B cell (primary cell): ENCODE results near the gene CTDSP2. TPM values are rescaled to one million over a fixed set of nuclear protein-coding genes. Genes with fewer than 3 reads are reported as not detected.

Experiments used
- ATAC-seq: fragments of 200-7000 bp; cut with Tn5 transposase; one replicate; pipeline ENCODE4 v1.10.0; 2021; ENCODE audit warnings: low read depth, mild to moderate bottlenecking, moderate number of reproducible peaks, moderate library complexity
- CTCF ChIA-PET: fragments of 350-600 bp; sonication (Branson Sonifier 250); formaldehyde crosslinking; loops from one replicate; lab custom pipeline; 2021; ENCODE audit warnings: antibody characterized with exemption, inconsistent platforms; lab: Charles Lee
- POLR2A ChIA-PET: fragments of 350-600 bp; sonication (Branson Sonifier 250); formaldehyde crosslinking; loops from one replicate; lab custom pipeline; 2021; ENCODE audit warnings: antibody characterized with exemption; lab: Charles Lee
- DNase-seq: peaks from one replicate; pipeline ENCODE4 v3.0.0; 2013
- H2AFZ ChIP-seq: 2 replicates; pipeline ENCODE4 v1.6.1; 2012; ENCODE audit warnings: mild to moderate bottlenecking, low read depth, low read length; ENCODE audit not compliant: insufficient read depth, poor library complexity, severe bottlenecking
- H3K27ac ChIP-seq, 2 donors: 1 replicate in 1 of 2; 2 replicates in 1 of 2; pipeline ENCODE4 v1.5.1; 2012 to 2013; ENCODE audit warnings: low read length in 2 of 2, mild to moderate bottlenecking in 2 of 2, moderate library complexity in 1 of 2
- H3K27me3 ChIP-seq, 4 experiments: fragments of 200-600 bp in 1 of 4; sonication (generic) in 1 of 4; replicated peaks in 1 of 4; 1 replicate in 2 of 4; 2 replicates in 2 of 4; pipeline versions ENCODE4 v1.6.1 to v1.7.0; 2013 to 2016; ENCODE audit warnings: low read length in 3 of 4, mild to moderate bottlenecking in 2 of 4, mixed read lengths in 1 of 4, moderate library complexity in 1 of 4; ENCODE audit not compliant: insufficient read depth in 4 of 4, control insufficient read depth in 3 of 4; ENCODE audit errors: control extremely low read depth in 1 of 4
- H3K36me3 ChIP-seq, 2 experiments: replicated peaks in 1 of 2; 1 replicate in 1 of 2; 2 replicates in 1 of 2; pipeline versions ENCODE4 v1.6.1 to v1.7.1; 2013; ENCODE audit warnings: low read length in 1 of 2; ENCODE audit not compliant: insufficient read depth in 2 of 2, control insufficient read depth in 1 of 2; ENCODE audit errors: control extremely low read depth in 1 of 2, extremely low read depth in 1 of 2
- H3K4me1 ChIP-seq, 2 donors: fragments of 200-600 bp in 1 of 2; sonication (generic) in 1 of 2; 1 replicate in 1 of 2; 2 replicates in 1 of 2; pipeline versions ENCODE4 v1.5.1 to v1.6.1; 2013 to 2017; ENCODE audit warnings: low read length in 2 of 2; ENCODE audit not compliant: control insufficient read depth in 2 of 2, insufficient read depth in 2 of 2
- H3K4me2 ChIP-seq: replicated peaks from 2 replicates; pipeline ENCODE3; 2012; ENCODE audit warnings: mild to moderate bottlenecking, low read depth, low read length; ENCODE audit not compliant: poor library complexity, severe bottlenecking
- H3K4me3 ChIP-seq, 5 experiments: fragments of 200-600 bp in 1 of 5; sonication (generic) in 1 of 5; 1 replicate in 3 of 5; 2 replicates in 2 of 5; pipeline versions ENCODE4 v1.5.1 to v1.7.0; 2011 to 2016; ENCODE audit warnings: low read length in 4 of 5, mild to moderate bottlenecking in 4 of 5, low read depth in 2 of 5, control low read depth in 1 of 5, moderate library complexity in 1 of 5; ENCODE audit not compliant: insufficient read depth in 1 of 5; ENCODE audit errors: control extremely low read depth in 1 of 5, extremely low read depth in 1 of 5
- H3K79me2 ChIP-seq: fragments of 200-600 bp; sonication (generic); one replicate; pipeline ENCODE4 v1.6.0; 2016; ENCODE audit warnings: low read length; ENCODE audit not compliant: control insufficient read depth, insufficient read depth
- H3K9ac ChIP-seq: fragments of 200-600 bp; sonication (generic); 2 replicates; pipeline ENCODE4 v1.6.1; 2017; ENCODE audit warnings: mild to moderate bottlenecking, low read length, moderate library complexity
- H3K9me3 ChIP-seq, 3 donors: one replicate each; pipeline versions ENCODE4 v1.6.1 to v1.7.1; 2013; ENCODE audit warnings: low read length in 2 of 3; ENCODE audit not compliant: control insufficient read depth in 2 of 3, insufficient read depth in 1 of 3; ENCODE audit errors: control extremely low read depth in 1 of 3
- H4K20me1 ChIP-seq: 2 replicates; pipeline ENCODE4 v1.6.0; 2012; ENCODE audit warnings: mild to moderate bottlenecking, low read length; ENCODE audit not compliant: insufficient read depth, control insufficient read depth, poor library complexity, severe bottlenecking
- H3K27ac Mint-ChIP-seq: one replicate; pipeline ENCODE4 v1.8.0; 2021; ENCODE audit warnings: mixed read lengths
- H3K27me3 Mint-ChIP-seq: one replicate; pipeline ENCODE4 v1.8.0; 2021; ENCODE audit warnings: mixed read lengths
- H3K4me1 Mint-ChIP-seq: one replicate; pipeline ENCODE4 v1.8.0; 2021; ENCODE audit warnings: mixed read lengths
- H3K4me3 Mint-ChIP-seq: one replicate; pipeline ENCODE4 v1.8.0; 2021; ENCODE audit warnings: mixed read lengths
- H3K9me3 Mint-ChIP-seq: one replicate; pipeline ENCODE4 v1.8.0; 2022; ENCODE audit warnings: mixed read lengths; ENCODE audit not compliant: insufficient read depth
- EZH2 ChIP-seq: IDR thresholded peaks from 2 replicates; pipeline ENCODE4 v1.6.1; 2012; ENCODE audit warnings: borderline replicate concordance, low read depth, mild to moderate bottlenecking, moderate library complexity, low read length; ENCODE audit not compliant: insufficient read depth, poor library complexity, severe bottlenecking
- WGBS: methylation state at CpG from one replicate; pipeline ENCODE4 v1.1.5; 2013; ENCODE audit warnings: missing lambda C conversion rate; ENCODE audit not compliant: insufficient coverage; 5-methylcytosine and 5-hydroxymethylcytosine counted together
- intact Hi-C: fragments of 100-400 bp; cut with micrococcal nuclease; formaldehyde crosslinking; loops from one replicate; pipeline ENCODE4 v1.10.0; 2022
- polyA plus RNA-seq: library from polyadenylated mRNA; depleted of rRNA; stranded (reverse); fragments of >200 nt; gene quantifications from 2 replicates; pipeline ENCODE4 v1.2.3, GENCODE V29; 2012
- total RNA-seq, 2 donors: library from RNA; stranded (reverse); fragments of 120-200 nt in 1 of 2; gene quantifications; 1 replicate in 1 of 2; 2 replicates in 1 of 2; pipeline versions ENCODE4 v1.2.3 to v1.2.4, GENCODE V29; 2013 to 2022
- TF ChIP-seq, protein P1 (sequence below): fragments of 200-600 bp; IDR thresholded peaks from one replicate; pipeline ENCODE4 v1.8.0; 2022; ENCODE audit warnings: antibody characterized with exemption, mild to moderate bottlenecking

CTDSP2 gene
- total and polyA plus RNA-seq, 2 donors (not counting 1 experiment from before 2014, with no cell fraction given): 99.1 to 209 TPM

DNA sequence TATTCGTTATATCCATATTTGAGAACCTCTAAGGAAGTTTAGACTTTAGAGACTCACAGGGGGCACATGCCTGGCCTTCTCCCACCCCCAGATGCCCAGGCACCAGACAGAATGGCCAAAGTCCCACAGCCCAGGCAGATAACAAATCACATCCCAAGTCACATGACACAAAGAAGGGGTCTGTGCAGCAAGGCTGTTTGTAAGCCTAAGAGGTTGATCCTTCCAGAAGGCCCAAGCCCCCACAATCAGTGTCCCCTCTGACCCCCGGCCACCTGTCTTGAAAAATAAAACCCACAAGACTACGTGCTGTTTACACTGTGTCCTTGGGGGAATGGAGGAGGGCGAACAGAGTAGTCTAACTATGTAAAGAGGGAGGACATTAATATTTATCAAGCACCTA lies 5.1 kb downstream of the CTDSP2 start:
- no peaks in the 10 kb centered on the region for H3K27me3 Mint-ChIP-seq

DNA sequence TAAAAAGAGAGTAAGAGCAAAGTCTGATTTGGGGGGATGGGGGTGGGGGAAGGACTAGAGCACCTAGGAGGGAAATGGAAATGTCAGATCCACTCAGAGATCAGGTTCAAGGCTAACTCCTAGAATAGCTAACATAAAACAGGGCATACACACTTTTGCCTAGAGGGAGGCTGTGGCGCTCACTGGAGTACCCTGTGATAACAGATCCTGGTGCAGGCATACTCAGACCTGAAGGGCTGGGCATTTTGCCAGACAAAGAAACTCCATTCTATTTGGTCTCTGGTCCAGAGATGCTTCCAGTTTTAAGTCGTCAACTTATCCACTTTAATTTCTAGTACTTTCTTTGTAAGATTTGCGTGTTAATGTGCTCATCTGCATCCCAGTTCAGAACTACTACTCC lies 5.8 kb downstream of the CTDSP2 start:
- Histone ChIP-seq H3K4me1 (peaks cover 87 to 93% of the 10 kb centered on the region in 2 donors), H3K79me2 (peaks cover 97% of the 10 kb centered on the region), H3K36me3 (peaks cover 0 to 5% of the 10 kb centered on the region in 2 experiments), H4K20me1 (peaks cover 98% of the 10 kb centered on the region), H3K27me3 (no peaks in the 10 kb centered on the region), H2AFZ (no peak overlapping the region), H3K4me2 (peak overlapping the region; percentile 17), H3K4me3 (no peak overlapping the region), H3K9ac (no peak overlapping the region), H3K9me3 (no peaks in the 10 kb centered on the region), H3K27ac (peak overlapping the region in 1 of 2 donors; percentile 84)
- intact Hi-C loops: no loop called here
- ChIA-PET CTCF (no interaction called here), POLR2A (no interaction called here)
- WGBS: 100% methylated on average over 1 of the region's 3 CpGs
- H3K27ac Mint-ChIP-seq: no peak overlapping the region
- TF ChIP-seq, protein P1, sequence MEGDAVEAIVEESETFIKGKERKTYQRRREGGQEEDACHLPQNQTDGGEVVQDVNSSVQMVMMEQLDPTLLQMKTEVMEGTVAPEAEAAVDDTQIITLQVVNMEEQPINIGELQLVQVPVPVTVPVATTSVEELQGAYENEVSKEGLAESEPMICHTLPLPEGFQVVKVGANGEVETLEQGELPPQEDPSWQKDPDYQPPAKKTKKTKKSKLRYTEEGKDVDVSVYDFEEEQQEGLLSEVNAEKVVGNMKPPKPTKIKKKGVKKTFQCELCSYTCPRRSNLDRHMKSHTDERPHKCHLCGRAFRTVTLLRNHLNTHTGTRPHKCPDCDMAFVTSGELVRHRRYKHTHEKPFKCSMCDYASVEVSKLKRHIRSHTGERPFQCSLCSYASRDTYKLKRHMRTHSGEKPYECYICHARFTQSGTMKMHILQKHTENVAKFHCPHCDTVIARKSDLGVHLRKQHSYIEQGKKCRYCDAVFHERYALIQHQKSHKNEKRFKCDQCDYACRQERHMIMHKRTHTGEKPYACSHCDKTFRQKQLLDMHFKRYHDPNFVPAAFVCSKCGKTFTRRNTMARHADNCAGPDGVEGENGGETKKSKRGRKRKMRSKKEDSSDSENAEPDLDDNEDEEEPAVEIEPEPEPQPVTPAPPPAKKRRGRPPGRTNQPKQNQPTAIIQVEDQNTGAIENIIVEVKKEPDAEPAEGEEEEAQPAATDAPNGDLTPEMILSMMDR: no peak
- TF ChIP-seq EZH2: no peak
- no peak for ATAC-seq
- H3K9me3 Mint-ChIP-seq: no peaks in the 10 kb centered on the region
- DNase-seq: no peak
- H3K27me3 Mint-ChIP-seq: no peaks in the 10 kb centered on the region
- peaks cover 86% of the 10 kb centered on the region for H3K4me1 Mint-ChIP-seq
- peak overlapping the region; percentile 49 for H3K4me3 Mint-ChIP-seq

More for the DNA sequence above, 5.1 kb downstream of the CTDSP2 start:
- ATAC-seq (no peak), DNase-seq (no peak)
- Histone ChIP-seq H3K4me1 (peaks cover 80 to 86% of the 10 kb centered on the region in 2 donors), H3K36me3 (peaks cover 0 to 5% of the 10 kb centered on the region in 2 experiments), H3K4me3 (no peak overlapping the region), H3K27me3 (no peaks in the 10 kb centered on the region), H2AFZ (no peak overlapping the region), H3K27ac (peak overlapping the region in 1 of 2 donors; percentile 84), H4K20me1 (peaks cover 97% of the 10 kb centered on the region), H3K79me2 (peaks cover 97% of the 10 kb centered on the region), H3K9ac (no peak overlapping the region), H3K4me2 (peak overlapping the region; percentile 4), H3K9me3 (peaks cover 0 to 4% (median 0%) of the 10 kb centered on the region in 3 donors)
- Mint-ChIP-seq H3K27ac (peak overlapping the region; percentile 21), H3K4me3 (peak overlapping the region; percentile 49), H3K9me3 (no peaks in the 10 kb centered on the region), H3K4me1 (peaks cover 79% of the 10 kb centered on the region)
- no CpG with 5 or more reads among the region's 4 CpGs for WGBS
- ChIA-PET POLR2A (no interaction called here), CTCF (interaction anchor here (0.6 to 6.1 kb wide), 3 partner anchors 9 to 64 kb away, joined by 3 to 50 read pairs (median 5); no protein-coding TSS in a partner anchor)
- TF ChIP-seq, protein P1: no peak
- no peak for TF ChIP-seq EZH2
- intact Hi-C loops: no loop called here
